Kidney epithelial cell (primary cell): ENCODE results near the gene POLR2A. TPM values are rescaled to one million over a fixed set of nuclear protein-coding genes. Genes with fewer than 3 reads are reported as not detected.
A peak's percentile ranks its signal among the peaks of the same experiment; 100 is the strongest.

Experiments used
- DNase-seq: peaks from one replicate; pipeline ENCODE4 v3.0.0-alpha.2; 2010; ENCODE audit warnings: low read depth
- H3K27me3 ChIP-seq: 2 replicates; pipeline ENCODE4 v1.6.0; 2011; ENCODE audit warnings: low read length; ENCODE audit not compliant: control insufficient read depth, insufficient read depth
- H3K36me3 ChIP-seq: 2 replicates; pipeline ENCODE4 v1.5.1; 2011; ENCODE audit warnings: low read length; ENCODE audit not compliant: control insufficient read depth, insufficient read depth
- H3K4me3 ChIP-seq: 2 replicates; pipeline ENCODE4 v1.5.1; 2011; ENCODE audit warnings: low read depth, mild to moderate bottlenecking, control low read depth, low read length
- total RNA-seq: library from RNA; depleted of rRNA; stranded (reverse); fragments of >200 nt; gene quantifications from 2 replicates; pipeline ENCODE4 v1.2.3, GENCODE V29; 2015
- TF ChIP-seq, protein P1 (sequence below): IDR thresholded peaks from 2 replicates; pipeline ENCODE4 v1.5.1; 2011; ENCODE audit warnings: mild to moderate bottlenecking, moderate library complexity, low read length, control low read depth, inconsistent platforms; ENCODE audit not compliant: insufficient read depth, poor library complexity, severe bottlenecking

The POLR2A gene
- total RNA-seq, 1 donor from 2014 or later = 56.9 TPM

DNA sequence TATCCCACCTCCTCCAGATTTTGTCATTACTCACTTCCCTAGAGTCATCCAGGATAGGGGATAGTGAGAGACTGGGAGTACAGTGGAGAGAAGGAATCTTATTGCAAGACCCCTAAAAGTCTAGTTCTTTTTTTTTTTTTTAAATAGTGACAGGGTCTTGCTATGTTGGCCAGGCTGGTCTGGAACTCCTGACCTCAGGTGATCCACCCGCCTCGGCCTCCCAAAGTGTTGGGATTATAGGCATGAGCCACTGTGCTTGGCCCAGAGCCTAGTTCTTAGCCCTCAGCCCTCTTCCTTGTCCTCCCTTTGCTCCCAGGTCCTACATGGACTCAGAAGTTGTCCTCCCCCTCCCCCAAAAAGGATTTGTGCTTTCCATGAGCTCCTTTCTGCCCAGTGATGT is 42.0 kb upstream of the POLR2A start:
- no peak overlapping the region for H3K4me3 ChIP-seq
- H3K36me3 ChIP-seq = no peaks in the 10 kb centered on the region
- TF ChIP-seq, protein P1, sequence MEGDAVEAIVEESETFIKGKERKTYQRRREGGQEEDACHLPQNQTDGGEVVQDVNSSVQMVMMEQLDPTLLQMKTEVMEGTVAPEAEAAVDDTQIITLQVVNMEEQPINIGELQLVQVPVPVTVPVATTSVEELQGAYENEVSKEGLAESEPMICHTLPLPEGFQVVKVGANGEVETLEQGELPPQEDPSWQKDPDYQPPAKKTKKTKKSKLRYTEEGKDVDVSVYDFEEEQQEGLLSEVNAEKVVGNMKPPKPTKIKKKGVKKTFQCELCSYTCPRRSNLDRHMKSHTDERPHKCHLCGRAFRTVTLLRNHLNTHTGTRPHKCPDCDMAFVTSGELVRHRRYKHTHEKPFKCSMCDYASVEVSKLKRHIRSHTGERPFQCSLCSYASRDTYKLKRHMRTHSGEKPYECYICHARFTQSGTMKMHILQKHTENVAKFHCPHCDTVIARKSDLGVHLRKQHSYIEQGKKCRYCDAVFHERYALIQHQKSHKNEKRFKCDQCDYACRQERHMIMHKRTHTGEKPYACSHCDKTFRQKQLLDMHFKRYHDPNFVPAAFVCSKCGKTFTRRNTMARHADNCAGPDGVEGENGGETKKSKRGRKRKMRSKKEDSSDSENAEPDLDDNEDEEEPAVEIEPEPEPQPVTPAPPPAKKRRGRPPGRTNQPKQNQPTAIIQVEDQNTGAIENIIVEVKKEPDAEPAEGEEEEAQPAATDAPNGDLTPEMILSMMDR = no peak
- no peak for DNase-seq
- peaks cover 2% of the 10 kb centered on the region for H3K27me3 ChIP-seq

GRCh38 chr17:7443499-7444485 is 40.4 kb upstream of the POLR2A start:
- TF ChIP-seq, protein P1 = no peak
- H3K36me3 ChIP-seq = no peaks in the 10 kb centered on the region
- no peak overlapping the region for H3K4me3 ChIP-seq
- H3K27me3 ChIP-seq = no peaks in the 10 kb centered on the region
- DNase-seq = no peak

- H3K36me3 ChIP-seq = no peaks in the 10 kb centered on the region
- DNase-seq = no peak
- peak within 1 kb of the TSS; percentile 48 for H3K4me3 ChIP-seq
- H3K27me3 ChIP-seq = no peaks in the 10 kb centered on the region
- TF ChIP-seq, protein P1 = no peak
These were observed 39.2 kb upstream of the POLR2A start, which contains the start of gene CHRNB1 for GRCh38 chr17:7444682-7445618. Gene CHRNB1, plus strand, starts transcription at chr17:7445061. Its CDS starts 67 bp downstream, at chr17:7445128.

DNA sequence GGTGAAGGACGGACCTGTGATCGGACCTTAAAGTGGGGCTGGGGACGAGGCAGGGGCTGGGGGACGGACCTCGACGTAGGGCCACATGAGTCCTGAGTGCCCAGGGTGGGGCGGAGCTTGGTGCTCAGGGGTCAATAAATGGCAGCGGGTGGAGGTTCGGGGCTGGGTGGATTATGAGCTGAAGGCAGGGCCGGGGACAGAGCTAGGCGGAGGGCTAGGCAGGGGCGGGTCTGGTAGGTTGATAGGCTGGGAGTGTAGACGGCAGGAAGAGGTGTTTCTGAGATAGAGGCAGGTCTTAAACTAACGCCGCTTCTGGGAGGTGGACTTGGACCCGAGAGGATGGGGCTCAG is 38.6 kb upstream of the POLR2A start:
- no peak for DNase-seq
- TF ChIP-seq, protein P1 = no peak
- H3K36me3 ChIP-seq = no peaks in the 10 kb centered on the region
- peak overlapping the region; percentile 48 for H3K4me3 ChIP-seq
- H3K27me3 ChIP-seq = no peaks in the 10 kb centered on the region

- H3K36me3 ChIP-seq = peaks cover 1% of the 10 kb centered on the region
- H3K27me3 ChIP-seq = no peaks in the 10 kb centered on the region
- H3K4me3 ChIP-seq = no peak overlapping the region
- DNase-seq = no peak
- TF ChIP-seq, protein P1 = no peak
These were observed 35.7 kb upstream of the POLR2A start for GRCh38 chr17:7448461-7448860.
